HFF-Myc (cell line): Measurements from ENCODE around the gene PITX2.

Experiments used
- DNase-seq: peaks from one replicate; pipeline ENCODE4 v3.0.0-alpha.2; 2011; ENCODE audit warnings: low read depth; ENCODE audit errors: extremely low read depth
- H3K4me3 ChIP-seq: replicated peaks from 2 replicates; pipeline ENCODE4 v1.5.1; 2011; ENCODE audit warnings: low read depth, mild to moderate bottlenecking, control low read depth, low read length
- TF ChIP-seq, protein P1 (sequence below): IDR thresholded peaks from 2 replicates; pipeline ENCODE4 v1.5.1; 2012; ENCODE audit warnings: mild to moderate bottlenecking, low read depth, low read length, control low read depth; ENCODE audit errors: missing control alignments

The PITX2 gene

GRCh38 chr4:110628663-110629213, 5.9 kb upstream of the PITX2 start:
- TF ChIP-seq, protein P1, sequence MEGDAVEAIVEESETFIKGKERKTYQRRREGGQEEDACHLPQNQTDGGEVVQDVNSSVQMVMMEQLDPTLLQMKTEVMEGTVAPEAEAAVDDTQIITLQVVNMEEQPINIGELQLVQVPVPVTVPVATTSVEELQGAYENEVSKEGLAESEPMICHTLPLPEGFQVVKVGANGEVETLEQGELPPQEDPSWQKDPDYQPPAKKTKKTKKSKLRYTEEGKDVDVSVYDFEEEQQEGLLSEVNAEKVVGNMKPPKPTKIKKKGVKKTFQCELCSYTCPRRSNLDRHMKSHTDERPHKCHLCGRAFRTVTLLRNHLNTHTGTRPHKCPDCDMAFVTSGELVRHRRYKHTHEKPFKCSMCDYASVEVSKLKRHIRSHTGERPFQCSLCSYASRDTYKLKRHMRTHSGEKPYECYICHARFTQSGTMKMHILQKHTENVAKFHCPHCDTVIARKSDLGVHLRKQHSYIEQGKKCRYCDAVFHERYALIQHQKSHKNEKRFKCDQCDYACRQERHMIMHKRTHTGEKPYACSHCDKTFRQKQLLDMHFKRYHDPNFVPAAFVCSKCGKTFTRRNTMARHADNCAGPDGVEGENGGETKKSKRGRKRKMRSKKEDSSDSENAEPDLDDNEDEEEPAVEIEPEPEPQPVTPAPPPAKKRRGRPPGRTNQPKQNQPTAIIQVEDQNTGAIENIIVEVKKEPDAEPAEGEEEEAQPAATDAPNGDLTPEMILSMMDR: no peak
- H3K4me3 ChIP-seq: no peak overlapping the region
- DNase-seq: no peak

GRCh38 chr4:110627977-110628662, 5.2 kb upstream of the PITX2 start:
- no peak for DNase-seq

DNA sequence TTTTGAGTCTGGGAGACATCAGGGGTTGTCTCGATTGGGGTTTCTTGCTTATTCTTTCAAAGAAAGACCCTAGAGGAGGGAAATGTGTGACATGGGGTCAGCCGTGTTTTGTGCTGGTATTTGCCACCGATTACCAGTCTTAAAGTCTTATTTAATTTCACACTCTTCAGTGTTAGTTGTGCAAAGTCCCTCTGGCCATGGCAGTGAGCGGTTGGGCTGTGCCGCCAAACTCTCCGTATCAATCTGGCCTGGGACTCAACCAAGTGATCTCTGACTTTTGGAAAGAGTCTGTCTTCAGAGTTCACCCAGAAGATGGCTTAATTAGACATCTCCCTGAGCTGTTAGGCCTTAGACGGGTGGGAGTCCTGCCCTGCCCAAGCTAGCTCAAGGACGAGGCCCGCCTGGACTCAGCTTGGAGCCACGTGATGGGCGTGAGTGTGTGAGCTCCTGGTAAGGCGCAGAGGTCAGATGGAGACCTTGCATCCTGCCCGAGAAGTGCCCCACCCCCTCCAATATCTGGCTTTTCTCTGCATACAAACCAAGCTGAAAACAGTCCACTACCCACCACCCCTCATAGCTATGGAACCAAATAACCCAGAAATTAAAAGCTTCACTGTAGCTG, 3.8 kb upstream of the PITX2 start:
- DNase-seq: no peak
- H3K4me3 ChIP-seq: no peak overlapping the region
- TF ChIP-seq, protein P1: no peak

More at GRCh38 chr4:110627977-110628662, 5.2 kb upstream of the PITX2 start:
- no peak overlapping the region for H3K4me3 ChIP-seq
- TF ChIP-seq, protein P1: no peak

DNA sequence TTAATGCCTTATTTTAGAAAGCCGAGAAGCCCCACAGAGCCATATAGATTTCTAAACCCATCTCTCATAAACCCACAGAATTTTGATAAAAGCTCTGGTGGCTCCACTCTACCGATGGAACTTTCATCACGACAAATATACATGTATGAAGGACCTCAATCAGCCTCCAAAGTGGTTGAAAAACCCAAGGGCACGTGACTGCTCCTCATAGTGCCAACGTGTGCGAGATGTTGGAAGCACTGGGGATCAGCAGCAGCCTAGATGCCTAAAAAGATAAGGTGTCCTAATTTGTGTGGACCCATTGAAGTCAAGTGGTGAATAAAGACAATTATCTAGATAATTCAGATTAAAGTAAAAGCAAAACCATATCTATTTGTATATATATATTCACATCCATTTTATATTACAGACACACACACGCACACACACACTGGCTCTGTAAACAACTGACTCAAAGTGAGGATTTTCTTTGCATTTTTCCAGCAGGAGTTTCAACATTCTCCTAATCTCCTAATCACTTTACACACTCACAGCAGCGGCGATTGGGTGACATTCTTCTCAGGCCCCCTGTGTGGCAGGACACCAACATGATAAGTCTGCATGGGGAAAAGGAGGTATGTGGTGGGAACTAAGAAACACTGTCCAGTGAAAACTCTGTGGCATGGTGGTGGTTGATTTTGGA, 2.8 kb upstream of the PITX2 start:
- TF ChIP-seq, protein P1: no peak
- no peak overlapping the region for H3K4me3 ChIP-seq
- no peak for DNase-seq

GRCh38 chr4:110624904-110625494, 2.1 kb upstream of the PITX2 start:
- DNase-seq: no peak
- TF ChIP-seq, protein P1: no peak
- no peak overlapping the region for H3K4me3 ChIP-seq

DNA sequence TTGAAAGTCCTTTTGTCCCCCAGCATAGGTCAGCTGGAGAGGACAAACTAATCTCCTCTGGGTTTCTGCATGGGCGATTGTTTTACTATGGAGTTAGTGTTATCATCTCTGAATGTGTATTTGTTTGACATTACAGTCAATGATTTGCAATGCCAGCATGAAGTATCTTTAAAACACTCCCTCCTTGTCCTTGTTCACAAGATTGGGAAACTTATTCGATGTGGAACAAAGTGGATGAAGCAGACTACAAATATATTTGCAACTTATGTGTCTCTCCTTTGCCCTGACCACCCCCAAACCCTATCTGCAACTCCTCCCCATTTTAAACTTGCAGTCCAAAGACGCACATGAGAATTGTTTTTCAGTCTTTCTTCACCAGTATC, 1.5 kb upstream of the PITX2 start:
- no peak overlapping the region for H3K4me3 ChIP-seq
- DNase-seq: no peak
- TF ChIP-seq, protein P1: no peak
